HUES64 (cell line): ENCODE results near the gene HBS1L.
"Not testable (repeated sequence)": the region's sequence is repeated elsewhere in the genome, so short reads cannot be mapped to it uniquely, and the experiment has no call there.

Experiments used
- H3K27ac ChIP-seq: 2 replicates; pipeline ENCODE4 v1.7.0; 2013; ENCODE audit warnings: low read depth, low read length, inconsistent platforms
- H3K27me3 ChIP-seq: 2 replicates; pipeline ENCODE4 v1.6.1; 2013; ENCODE audit warnings: mild to moderate bottlenecking, low read length; ENCODE audit not compliant: insufficient read depth
- H3K36me3 ChIP-seq: 2 replicates; pipeline ENCODE4 v1.6.1; 2013; ENCODE audit warnings: mild to moderate bottlenecking, low read length; ENCODE audit not compliant: insufficient read depth
- H3K4me1 ChIP-seq: 2 replicates; pipeline ENCODE4 v1.6.1; 2013; ENCODE audit warnings: mild to moderate bottlenecking, low read length, moderate library complexity; ENCODE audit not compliant: insufficient read depth
- H3K4me3 ChIP-seq: 2 replicates; pipeline ENCODE4 v1.5.1; 2013; ENCODE audit warnings: mild to moderate bottlenecking, low read length, moderate library complexity
- H3K9ac ChIP-seq: 2 replicates; pipeline ENCODE4 v1.6.1; 2013; ENCODE audit warnings: mild to moderate bottlenecking, low read depth, low read length
- H3K9me3 ChIP-seq: 2 replicates; pipeline ENCODE4 v1.6.1; 2013; ENCODE audit warnings: low read depth, low read length; ENCODE audit not compliant: insufficient read depth
- WGBS: fragments of 150-250, 120-280 bp; methylation state at CpG from one replicate; pipeline ENCODE4 v1.1.7; 2013; ENCODE audit warnings: missing lambda C conversion rate; 5-methylcytosine and 5-hydroxymethylcytosine counted together

HBS1L gene

DNA sequence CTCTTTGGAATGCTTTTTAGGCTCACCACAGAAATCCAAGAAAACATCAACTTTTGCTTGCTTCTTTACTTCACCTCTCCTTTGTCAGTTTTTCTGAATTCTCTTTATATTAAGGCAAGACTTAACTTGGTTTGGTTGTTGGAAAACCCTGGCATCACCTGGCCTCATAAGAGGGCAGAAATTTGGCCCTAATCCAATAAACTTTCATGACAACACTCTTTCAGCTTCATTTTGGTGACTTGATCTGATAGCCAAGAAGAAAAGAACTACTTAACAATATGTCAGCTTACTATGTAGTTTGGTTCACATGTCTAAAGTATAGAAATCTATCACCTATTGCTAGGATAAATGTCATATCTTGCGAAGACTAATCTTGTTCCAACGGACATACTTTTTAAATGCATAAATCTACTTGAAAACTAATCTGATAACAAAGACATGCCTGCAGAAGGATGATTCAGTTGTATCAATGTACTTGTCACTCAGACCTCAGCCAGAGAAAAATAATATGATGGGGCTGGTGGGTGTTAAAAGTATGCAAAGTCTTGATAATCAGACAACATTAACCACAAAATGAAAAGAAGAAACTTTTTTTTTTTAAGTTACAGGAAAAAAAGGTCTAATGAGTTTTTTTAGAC is 19.3 kb upstream of the HBS1L start:
- no peak overlapping the region for H3K27ac ChIP-seq
- no peaks in the 10 kb centered on the region for H3K4me1 ChIP-seq
- no peak overlapping the region for H3K9ac ChIP-seq
- no peaks in the 10 kb centered on the region for H3K9me3 ChIP-seq
- WGBS: 95% methylated on average over 2 of the region's 2 CpGs
- no peaks in the 10 kb centered on the region for H3K36me3 ChIP-seq
- H3K4me3 ChIP-seq: no peak overlapping the region
- no peaks in the 10 kb centered on the region for H3K27me3 ChIP-seq

DNA sequence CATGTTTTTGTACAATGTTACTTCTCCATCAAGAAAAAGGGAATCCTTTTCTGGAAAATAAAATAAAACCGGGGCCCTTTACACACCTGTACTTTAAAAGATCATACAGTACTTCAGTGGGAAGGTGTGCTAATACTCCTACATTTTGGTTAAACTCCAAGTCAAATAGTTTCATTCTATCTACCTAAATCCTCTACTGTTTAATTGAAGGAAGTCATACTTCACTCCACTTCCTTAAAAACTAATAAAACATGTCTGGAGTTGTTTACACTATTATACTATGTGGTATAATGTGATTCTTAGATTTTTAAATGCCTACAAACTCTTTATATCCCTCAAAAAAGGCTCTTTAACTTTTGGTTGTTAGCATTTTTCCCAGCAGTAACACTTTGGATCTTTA is 18.6 kb upstream of the HBS1L start:
- no peaks in the 10 kb centered on the region for H3K27me3 ChIP-seq
- WGBS: 78% methylated on average over 1 of the region's 1 CpG
- no peak overlapping the region for H3K4me3 ChIP-seq
- H3K27ac ChIP-seq: no peak overlapping the region
- H3K36me3 ChIP-seq: no peaks in the 10 kb centered on the region
- no peaks in the 10 kb centered on the region for H3K4me1 ChIP-seq
- no peak overlapping the region for H3K9ac ChIP-seq
- no peaks in the 10 kb centered on the region for H3K9me3 ChIP-seq

- no peaks in the 10 kb centered on the region for H3K4me1 ChIP-seq
- H3K27ac ChIP-seq: no peak overlapping the region
- no peak overlapping the region for H3K9ac ChIP-seq
- no peaks in the 10 kb centered on the region for H3K36me3 ChIP-seq
- H3K4me3 ChIP-seq: no peak overlapping the region
- 93% methylated on average over 3 of the region's 3 CpGs for WGBS
- no peaks in the 10 kb centered on the region for H3K27me3 ChIP-seq
- H3K9me3 ChIP-seq: no peaks in the 10 kb centered on the region
These were observed 18.1 kb upstream of the HBS1L start for GRCh38 chr6:135072753-135073152.

DNA sequence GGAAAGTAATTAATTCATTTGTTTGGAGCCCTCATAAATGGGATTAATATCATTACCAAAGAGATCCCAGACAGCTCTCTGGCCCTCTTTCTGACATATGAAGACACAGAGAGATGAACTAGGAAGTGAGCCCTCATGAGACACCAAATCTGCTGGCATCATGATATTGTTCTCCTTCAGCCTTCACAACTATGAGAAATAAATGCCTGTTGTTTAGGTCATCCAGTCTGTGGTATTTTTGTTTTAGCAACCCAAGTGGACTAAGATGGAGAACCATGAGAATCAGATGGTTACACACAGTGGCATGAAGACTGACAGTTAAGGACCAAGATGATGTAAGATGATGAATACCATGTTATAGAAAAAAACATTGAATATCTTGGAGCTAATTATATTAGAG is 16.9 kb upstream of the HBS1L start:
- Histone ChIP-seq H3K9ac (no peak overlapping the region), H3K4me1 (no peaks in the 10 kb centered on the region), H3K27ac (no peak overlapping the region), H3K9me3 (no peaks in the 10 kb centered on the region), H3K27me3 (no peaks in the 10 kb centered on the region), H3K36me3 (no peaks in the 10 kb centered on the region), H3K4me3 (no peak overlapping the region)

GRCh38 chr6:135067911-135068310 is 13.3 kb upstream of the HBS1L start:
- Histone ChIP-seq H3K27ac (no peak overlapping the region), H3K27me3 (no peaks in the 10 kb centered on the region), H3K36me3 (no peaks in the 10 kb centered on the region), H3K4me1 (peaks cover 8% of the 10 kb centered on the region; the same call in 1 of the 2 replicates), H3K9me3 (no peaks in the 10 kb centered on the region), H3K9ac (no peak overlapping the region), H3K4me3 (no peak overlapping the region)
- WGBS: 80% methylated on average over 1 of the region's 2 CpGs

- no peaks in the 10 kb centered on the region for H3K9me3 ChIP-seq
- H3K9ac ChIP-seq: no peak overlapping the region
- no peak overlapping the region for H3K27ac ChIP-seq
- H3K4me1 ChIP-seq: peaks cover 8% of the 10 kb centered on the region; the same call in 1 of the 2 replicates
- no peaks in the 10 kb centered on the region for H3K27me3 ChIP-seq
- 76% methylated on average over 3 of the region's 3 CpGs for WGBS
- no peak overlapping the region for H3K4me3 ChIP-seq
- H3K36me3 ChIP-seq: no peaks in the 10 kb centered on the region
These were observed 12.2 kb upstream of the HBS1L start for GRCh38 chr6:135066806-135067205.

DNA sequence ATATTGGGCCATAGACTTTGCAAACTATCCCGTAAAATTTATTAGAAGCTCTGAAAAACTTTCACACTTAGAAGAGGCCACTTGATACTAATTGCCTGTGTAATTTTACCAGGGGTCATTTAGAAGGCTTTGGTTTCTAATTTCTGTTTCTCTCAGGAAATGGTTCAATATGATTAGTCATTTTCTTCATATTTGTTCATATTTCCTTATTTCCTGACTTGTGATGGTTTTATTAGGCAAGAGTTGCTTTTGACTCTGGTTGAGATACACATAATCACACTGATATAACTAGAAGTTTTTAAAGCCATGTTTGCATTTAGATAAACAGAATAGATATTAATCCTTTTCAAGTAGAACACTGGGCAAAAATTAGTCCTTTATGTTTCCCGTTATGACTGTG is 11.8 kb upstream of the HBS1L start:
- WGBS: 95% methylated on average over 1 of the region's 2 CpGs
- Histone ChIP-seq H3K9ac (no peak overlapping the region), H3K36me3 (no peaks in the 10 kb centered on the region), H3K27ac (no peak overlapping the region), H3K4me1 (peaks cover 8% of the 10 kb centered on the region; the same call in 1 of the 2 replicates), H3K4me3 (no peak overlapping the region), H3K9me3 (no peaks in the 10 kb centered on the region), H3K27me3 (no peaks in the 10 kb centered on the region)

GRCh38 chr6:135064586-135064985 is 10.0 kb upstream of the HBS1L start:
- Histone ChIP-seq H3K9ac (no peak overlapping the region), H3K4me1 (peaks cover 8% of the 10 kb centered on the region; the same call in 1 of the 2 replicates), H3K9me3 (no peaks in the 10 kb centered on the region), H3K27ac (no peak overlapping the region), H3K36me3 (no peaks in the 10 kb centered on the region), H3K27me3 (no peaks in the 10 kb centered on the region), H3K4me3 (no peak overlapping the region)
- WGBS: 81% methylated on average over 1 of the region's 1 CpG

DNA sequence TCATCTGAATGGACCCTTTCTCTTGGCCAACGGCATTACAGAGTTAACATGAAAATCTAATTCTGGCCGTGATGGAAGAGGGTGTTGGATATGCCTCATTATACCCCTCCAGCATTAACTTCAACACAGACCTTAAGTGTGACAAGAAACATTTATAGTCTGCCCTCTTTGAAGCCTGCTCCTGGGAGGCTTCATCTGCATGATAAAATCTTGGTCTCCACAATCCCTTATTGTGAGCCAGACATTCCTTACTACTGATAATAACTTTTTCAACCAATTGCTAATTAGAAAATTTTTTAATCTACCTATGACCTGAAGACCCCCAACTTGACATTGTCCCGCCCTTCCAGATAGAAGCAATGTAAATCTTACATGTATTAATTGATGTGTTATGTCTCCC is 9.3 kb upstream of the HBS1L start:
- peaks cover 8% of the 10 kb centered on the region; the same call in 1 of the 2 replicates for H3K4me1 ChIP-seq
- H3K27me3 ChIP-seq: no peaks in the 10 kb centered on the region
- no peaks in the 10 kb centered on the region for H3K36me3 ChIP-seq
- 93% methylated on average over 2 of the region's 3 CpGs for WGBS
- no peak overlapping the region for H3K4me3 ChIP-seq
- H3K9ac ChIP-seq: no peak overlapping the region
- no peak overlapping the region for H3K27ac ChIP-seq
- no peaks in the 10 kb centered on the region for H3K9me3 ChIP-seq

DNA sequence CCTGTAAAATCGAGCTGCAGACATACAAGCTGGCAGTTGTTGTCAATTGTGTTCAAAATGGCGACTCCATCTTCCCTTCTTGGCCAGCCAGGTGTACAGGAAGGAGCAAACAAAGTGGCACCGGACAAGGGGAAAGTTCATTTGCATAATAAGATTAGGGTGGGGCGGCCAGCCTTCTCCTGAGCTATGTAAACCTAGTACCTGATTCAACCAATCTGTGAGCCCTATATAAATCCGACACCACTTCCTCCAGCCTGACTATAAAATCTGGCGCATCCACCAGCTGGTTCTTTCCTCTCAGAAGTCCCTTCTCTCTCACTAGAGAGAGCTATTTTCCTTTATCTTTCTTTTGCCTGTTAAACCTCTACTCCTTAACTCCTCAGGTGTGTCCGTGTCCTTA is 8.1 kb upstream of the HBS1L start:
- H3K9ac ChIP-seq: no peak overlapping the region

DNA sequence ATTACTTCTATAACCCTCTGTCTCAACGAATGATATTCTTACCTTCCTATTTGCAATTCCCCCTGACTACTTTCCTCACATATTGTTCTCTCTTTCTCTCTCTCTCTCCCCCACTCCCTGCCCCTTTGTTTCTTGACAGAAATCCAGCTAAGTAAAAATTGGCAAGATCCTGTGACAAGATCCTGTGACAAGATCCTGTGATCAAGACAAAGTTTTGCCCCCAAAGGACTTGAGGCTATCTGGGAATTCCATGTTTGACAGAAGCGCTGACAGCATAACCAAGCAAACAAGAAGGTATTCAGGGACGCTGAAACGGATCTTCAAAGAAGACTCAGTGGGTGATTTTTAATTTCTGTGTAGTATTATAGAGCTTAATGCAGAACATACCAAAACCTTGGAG is 5.5 kb upstream of the HBS1L start:
- Histone ChIP-seq H3K27ac (no peak overlapping the region), H3K27me3 (no peaks in the 10 kb centered on the region), H3K9ac (no peak overlapping the region), H3K4me1 (peaks cover 8% of the 10 kb centered on the region; the same call in 1 of the 2 replicates), H3K36me3 (no peaks in the 10 kb centered on the region), H3K4me3 (no peak overlapping the region), H3K9me3 (no peaks in the 10 kb centered on the region)
- WGBS: 85% methylated on average over 4 of the region's 4 CpGs

More for the DNA sequence above, 8.1 kb upstream of the HBS1L start:
- no peak overlapping the region for H3K4me3 ChIP-seq
- no peaks in the 10 kb centered on the region for H3K27me3 ChIP-seq
- no peaks in the 10 kb centered on the region for H3K36me3 ChIP-seq
- H3K27ac ChIP-seq: no peak overlapping the region
- peaks cover 8% of the 10 kb centered on the region; the same call in 1 of the 2 replicates for H3K4me1 ChIP-seq
- WGBS: 89% methylated on average over 7 of the region's 7 CpGs
- H3K9me3 ChIP-seq: no peaks in the 10 kb centered on the region

DNA sequence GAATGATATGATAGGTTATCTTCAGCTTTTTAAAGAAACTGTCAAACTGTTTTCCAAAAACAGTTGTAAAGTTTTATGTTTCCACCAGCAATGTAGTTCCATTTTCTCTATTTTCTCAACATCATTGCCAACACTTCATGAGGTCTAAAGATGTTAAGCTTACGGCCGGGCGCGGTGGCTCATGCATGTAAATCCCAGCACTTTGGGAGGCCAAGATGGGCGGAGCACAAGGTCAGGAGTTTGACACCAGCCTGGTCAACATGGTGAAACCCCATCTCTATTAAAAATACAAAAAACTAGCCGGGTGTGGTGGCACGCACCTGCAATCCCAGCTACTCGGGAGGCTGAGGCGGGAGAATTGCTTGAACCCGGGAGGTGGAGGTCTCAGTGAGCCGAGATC is 3.7 kb upstream of the HBS1L start:
- not testable (repeated sequence) for H3K4me3 ChIP-seq, H3K9me3 ChIP-seq, H3K36me3 ChIP-seq, H3K27me3 ChIP-seq, H3K4me1 ChIP-seq, H3K27ac ChIP-seq, H3K9ac ChIP-seq
- WGBS: 90% methylated on average over 11 of the region's 11 CpGs
